Muscle layer of duodenum (tissue), 2 donors: ENCODE results near the gene RANGAP1.

Experiments
- H3K27ac ChIP-seq: one replicate; pipeline ENCODE4 v1.7.0; 2013; ENCODE audit warnings: mild to moderate bottlenecking, low read length
- H3K27me3 ChIP-seq: one replicate; pipeline ENCODE4 v1.7.0; 2013; ENCODE audit warnings: low read depth, mild to moderate bottlenecking, control low read depth, low read length
- H3K36me3 ChIP-seq, 2 donors: one replicate each; pipeline ENCODE4 v1.7.0; 2013; ENCODE audit warnings: low read length in 2 of 2, control low read depth in 1 of 2, mild to moderate bottlenecking in 1 of 2; ENCODE audit not compliant: insufficient read depth in 2 of 2, control insufficient read depth in 1 of 2
- H3K4me1 ChIP-seq, 2 donors: one replicate each; pipeline ENCODE4 v1.7.0; 2013; ENCODE audit warnings: low read length in 2 of 2, mild to moderate bottlenecking in 2 of 2, control low read depth in 1 of 2, moderate library complexity in 1 of 2; ENCODE audit not compliant: insufficient read depth in 2 of 2, control insufficient read depth in 1 of 2
- H3K4me3 ChIP-seq, 2 donors: one replicate each; pipeline ENCODE4 v1.7.0; 2013; ENCODE audit warnings: low read length in 2 of 2, low read depth in 1 of 2, mild to moderate bottlenecking in 1 of 2
- H3K9me3 ChIP-seq, 2 donors: one replicate each; pipeline ENCODE4 v1.7.0; 2013; ENCODE audit warnings: low read length in 2 of 2, control low read depth in 1 of 2, mild to moderate bottlenecking in 1 of 2; ENCODE audit not compliant: control insufficient read depth in 1 of 2
- donor health status: healthy.

The RANGAP1 gene

DNA sequence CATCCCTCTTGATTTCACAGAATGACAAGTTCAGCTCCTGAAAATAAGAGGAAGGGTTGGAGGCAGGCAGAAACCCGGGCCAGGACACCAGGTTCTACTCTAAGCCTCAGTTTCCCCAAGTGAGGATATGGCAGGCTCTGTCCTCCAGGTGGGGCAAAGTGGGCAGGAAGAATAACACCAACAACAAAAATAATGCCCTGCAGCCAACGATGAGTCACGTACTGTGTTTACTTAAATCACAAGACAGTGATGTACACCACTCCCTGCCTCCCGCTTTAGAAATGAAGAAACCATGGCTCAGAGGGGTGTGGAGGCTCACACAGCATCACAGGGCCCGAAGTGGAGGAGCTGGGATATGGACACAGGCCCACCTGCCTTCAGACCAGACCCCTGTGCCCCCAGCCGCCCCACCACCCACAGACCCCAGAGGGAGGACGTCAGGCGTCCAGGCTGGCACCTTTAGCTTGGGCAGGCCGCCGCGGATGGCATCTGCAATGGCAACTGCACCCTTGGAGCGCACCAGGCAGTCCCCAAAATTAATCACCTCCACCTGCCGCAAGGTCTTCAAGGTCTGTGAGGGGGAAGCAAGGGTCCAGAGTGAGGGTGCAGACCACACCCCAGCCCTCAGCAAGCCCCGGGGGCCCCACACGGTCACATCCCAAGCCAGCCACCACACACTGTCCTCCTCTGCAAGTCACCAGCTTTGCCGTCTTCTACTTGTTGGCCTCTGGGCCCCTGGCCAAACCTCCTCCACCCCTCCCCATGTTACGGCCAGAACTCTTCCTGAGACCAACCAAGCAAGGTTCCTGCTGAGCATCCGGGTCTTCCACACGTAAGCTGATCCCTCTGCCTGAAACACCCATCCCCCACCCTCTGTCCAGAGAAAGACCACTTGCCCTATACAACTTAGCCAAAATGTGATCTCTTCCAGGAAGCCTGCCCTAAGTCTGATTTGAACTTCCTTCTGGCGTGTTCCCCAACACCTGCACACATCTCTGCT lies 29.4 kb downstream of the RANGAP1 start:
- Histone ChIP-seq H3K36me3 (peaks cover 27 to 83% of the 10 kb centered on the region in 2 donors), H3K27me3 (no peaks in the 10 kb centered on the region), H3K4me1 (peaks cover 0 to 4% of the 10 kb centered on the region in 2 donors), H3K9me3 (no peaks in the 10 kb centered on the region), H3K4me3 (no peak overlapping the region), H3K27ac (no peak overlapping the region)

DNA sequence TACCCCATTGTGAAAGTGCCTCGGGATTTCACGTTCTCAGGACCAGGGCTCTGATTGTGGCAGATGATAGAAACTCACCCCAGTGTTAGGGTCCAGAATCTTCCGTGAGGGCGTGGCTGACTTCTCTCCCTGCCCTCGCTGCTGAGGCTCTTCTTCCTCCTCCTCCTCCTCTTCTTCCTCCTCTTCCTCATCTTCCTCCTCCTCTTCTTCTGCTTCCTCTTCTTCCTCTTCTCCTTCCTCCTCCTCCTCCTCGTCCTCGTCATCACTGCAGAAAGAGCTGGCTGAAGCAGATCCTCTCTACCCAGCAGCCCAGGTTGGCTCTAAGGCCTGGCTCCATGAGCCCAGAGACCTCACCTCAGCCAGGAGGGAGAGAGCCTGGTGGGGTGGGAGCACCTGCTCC lies 31.8 kb downstream of the RANGAP1 start:
- Histone ChIP-seq H3K4me1 (peaks cover 0 to 4% of the 10 kb centered on the region in 2 donors), H3K36me3 (peaks cover 34 to 83% of the 10 kb centered on the region in 2 donors), H3K27me3 (no peaks in the 10 kb centered on the region), H3K4me3 (no peak overlapping the region), H3K27ac (no peak overlapping the region), H3K9me3 (no peaks in the 10 kb centered on the region)

DNA sequence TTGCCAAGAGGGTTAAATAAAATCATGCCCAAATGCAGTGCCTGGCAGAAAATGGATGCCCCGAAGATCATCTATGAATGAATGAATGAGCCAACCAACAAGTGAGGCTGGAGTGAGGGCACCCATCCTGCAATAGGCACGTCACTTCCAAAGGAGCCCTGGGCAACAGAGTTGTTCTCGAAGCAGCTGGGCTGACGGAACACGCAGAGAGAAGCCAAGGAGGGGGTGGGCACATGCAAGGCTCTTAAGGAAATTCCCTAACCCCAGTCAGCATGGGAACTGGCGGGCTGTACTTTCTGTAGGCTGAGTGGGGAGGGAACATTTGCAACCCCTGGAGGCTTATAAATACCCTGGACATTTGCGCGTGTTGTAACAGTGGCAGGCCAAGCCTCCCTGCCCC lies 33.6 kb downstream of the RANGAP1 start:
- peaks cover 33 to 82% of the 10 kb centered on the region in 2 donors for H3K36me3 ChIP-seq
- no peak overlapping the region for H3K4me3 ChIP-seq
- H3K9me3 ChIP-seq = no peaks in the 10 kb centered on the region
- H3K27ac ChIP-seq = no peak overlapping the region
- H3K4me1 ChIP-seq = peaks cover 0 to 4% of the 10 kb centered on the region in 2 donors
- no peaks in the 10 kb centered on the region for H3K27me3 ChIP-seq

DNA sequence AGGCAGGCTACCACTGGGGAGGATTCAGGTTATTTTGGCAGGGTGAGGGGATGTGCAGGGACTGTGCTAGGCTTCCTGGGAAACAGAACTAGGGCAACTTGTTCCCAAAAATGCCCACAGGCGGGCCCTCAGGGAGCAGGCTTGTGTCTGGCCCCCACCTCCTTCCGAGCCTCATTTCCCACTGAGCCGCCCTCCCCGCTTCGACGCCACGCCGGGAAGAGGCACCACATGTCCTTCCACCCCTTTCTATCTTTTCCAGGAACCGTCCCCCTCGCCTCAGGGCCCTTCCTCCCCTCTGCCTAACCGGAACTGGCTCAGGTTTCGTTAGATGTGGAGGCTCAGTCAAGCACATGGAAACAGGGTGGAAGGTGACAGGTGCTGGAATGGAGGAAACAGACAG lies 35.9 kb downstream of the RANGAP1 start:
- Histone ChIP-seq H3K4me1 (no peaks in the 10 kb centered on the region), H3K36me3 (peaks cover 29 to 87% of the 10 kb centered on the region in 2 donors), H3K4me3 (no peak overlapping the region), H3K9me3 (no peaks in the 10 kb centered on the region), H3K27me3 (no peaks in the 10 kb centered on the region), H3K27ac (no peak overlapping the region)

DNA sequence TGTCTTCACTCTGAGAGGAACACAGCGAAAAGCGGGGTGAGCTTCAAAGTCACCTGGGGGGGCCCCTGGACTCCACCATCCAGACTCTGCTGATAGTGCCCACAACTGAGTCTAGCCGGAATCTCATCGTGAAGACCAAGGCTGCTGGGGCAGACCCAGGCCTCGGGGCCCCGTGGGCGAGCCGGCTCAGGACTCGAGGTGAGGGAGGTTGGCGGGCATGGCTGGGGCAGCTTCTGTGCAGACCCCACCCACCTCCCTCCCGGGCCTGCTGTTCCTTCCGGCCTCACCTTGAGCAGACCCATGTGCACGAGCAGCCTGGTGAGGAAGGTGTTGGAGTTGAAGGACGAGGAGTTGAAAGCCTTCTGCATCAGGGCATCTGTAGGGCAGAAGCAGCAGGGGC lies 36.5 kb downstream of the RANGAP1 start:
- H3K9me3 ChIP-seq = no peaks in the 10 kb centered on the region
- no peaks in the 10 kb centered on the region for H3K27me3 ChIP-seq
- H3K4me3 ChIP-seq = no peak overlapping the region
- peaks cover 29 to 83% of the 10 kb centered on the region in 2 donors for H3K36me3 ChIP-seq
- H3K4me1 ChIP-seq = no peaks in the 10 kb centered on the region
- no peak overlapping the region for H3K27ac ChIP-seq

DNA sequence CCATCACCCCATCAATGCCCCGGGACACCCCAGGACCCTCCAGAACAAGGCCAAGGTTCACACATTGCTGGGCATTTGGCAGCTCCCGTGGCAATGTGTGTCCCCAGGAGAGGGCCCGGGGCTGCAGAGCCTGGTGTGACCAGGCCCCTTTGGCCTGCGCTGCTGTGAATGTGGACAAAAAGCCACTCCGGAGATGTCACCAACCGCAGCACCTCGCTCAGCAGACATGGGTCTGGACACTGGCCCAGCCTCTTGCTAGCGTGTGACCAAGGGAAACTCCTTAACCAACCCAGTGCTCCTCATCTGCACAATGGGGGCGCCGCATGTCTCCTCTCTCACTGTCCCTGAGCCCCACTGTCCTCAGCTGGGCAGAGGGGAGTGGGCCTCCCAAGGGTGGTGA lies 37.2 kb downstream of the RANGAP1 start:
- Histone ChIP-seq H3K36me3 (peaks cover 29 to 77% of the 10 kb centered on the region in 2 donors), H3K4me1 (no peaks in the 10 kb centered on the region), H3K9me3 (no peaks in the 10 kb centered on the region), H3K27me3 (no peaks in the 10 kb centered on the region), H3K4me3 (no peak overlapping the region), H3K27ac (no peak overlapping the region)

DNA sequence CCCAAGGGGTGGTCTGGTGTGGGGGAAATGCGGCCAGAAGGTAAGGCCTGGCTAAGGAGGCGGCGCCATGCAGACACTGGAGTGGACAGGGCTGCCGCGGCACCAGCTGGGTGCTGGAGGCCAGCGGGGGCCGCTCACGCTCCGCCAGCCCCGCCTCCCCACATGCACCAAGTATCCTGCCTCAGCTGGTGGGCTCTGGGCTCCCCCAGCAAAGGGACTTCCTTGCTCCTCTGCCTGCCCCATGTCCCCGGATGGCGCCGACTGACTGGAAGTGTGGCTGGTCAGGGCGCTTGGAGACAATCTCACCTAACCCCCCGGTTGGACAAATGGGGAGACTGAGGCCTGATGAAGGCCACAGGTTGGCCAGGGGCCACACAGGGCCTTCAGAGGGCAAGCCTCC lies 37.7 kb downstream of the RANGAP1 start:
- Histone ChIP-seq H3K4me3 (no peak overlapping the region), H3K27ac (no peak overlapping the region), H3K36me3 (peaks cover 29 to 73% of the 10 kb centered on the region in 2 donors), H3K27me3 (no peaks in the 10 kb centered on the region), H3K9me3 (no peaks in the 10 kb centered on the region), H3K4me1 (no peaks in the 10 kb centered on the region)

DNA sequence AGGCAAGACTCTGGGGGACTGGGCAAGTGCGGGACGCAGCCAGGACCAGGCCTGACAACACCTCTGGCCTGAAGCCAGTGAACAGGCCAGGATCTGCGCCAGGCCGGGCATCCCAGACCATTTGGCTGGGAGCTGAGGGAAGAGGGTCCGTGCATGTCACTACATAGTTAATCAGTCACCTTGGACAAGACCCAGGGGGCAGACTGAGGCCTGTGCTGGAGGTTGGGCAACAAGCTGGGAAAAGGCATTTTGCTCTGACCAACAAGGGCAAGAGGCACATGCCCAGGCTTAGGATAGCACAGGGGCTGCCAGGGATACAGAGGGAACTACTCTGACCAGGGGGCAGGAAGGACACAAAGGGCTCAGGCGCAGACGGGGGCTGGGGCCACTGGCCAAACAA lies 38.3 kb downstream of the RANGAP1 start:
- Histone ChIP-seq H3K9me3 (no peaks in the 10 kb centered on the region), H3K27me3 (no peaks in the 10 kb centered on the region), H3K27ac (no peak overlapping the region), H3K4me1 (no peaks in the 10 kb centered on the region), H3K4me3 (no peak overlapping the region), H3K36me3 (peaks cover 29 to 67% of the 10 kb centered on the region in 2 donors)

DNA sequence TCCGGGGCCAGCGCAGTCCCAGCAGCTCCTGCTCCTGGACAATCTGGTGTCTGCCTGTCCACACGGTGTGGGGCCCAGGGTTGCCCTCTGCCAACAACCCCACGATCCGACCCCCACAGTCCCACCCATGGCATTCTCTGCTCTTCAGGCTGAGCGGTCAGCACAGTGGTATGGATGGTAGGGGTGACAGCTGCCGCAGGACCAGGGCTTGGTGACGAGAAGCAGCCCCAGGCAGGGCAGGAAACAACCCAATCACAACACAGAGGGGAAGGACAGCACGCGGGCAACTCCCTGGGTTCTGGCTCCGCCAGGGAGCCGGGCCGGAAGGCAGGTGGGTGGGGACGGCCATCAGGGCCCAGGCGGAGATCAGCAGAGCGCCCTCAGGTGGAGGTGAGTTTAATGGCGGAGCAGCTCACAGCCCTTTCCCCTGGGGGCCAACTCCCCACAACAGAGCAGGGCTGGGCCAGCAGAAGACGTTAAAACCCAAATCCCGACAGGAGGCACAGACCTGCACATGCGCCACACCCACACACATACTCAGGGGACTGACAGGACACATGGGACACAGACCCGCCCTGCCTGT lies 40.0 kb downstream of the RANGAP1 start:
- Histone ChIP-seq H3K9me3 (no peaks in the 10 kb centered on the region), H3K27ac (no peak overlapping the region), H3K27me3 (no peaks in the 10 kb centered on the region), H3K36me3 (peaks cover 23 to 51% of the 10 kb centered on the region in 2 donors), H3K4me3 (no peak overlapping the region), H3K4me1 (no peaks in the 10 kb centered on the region)

DNA sequence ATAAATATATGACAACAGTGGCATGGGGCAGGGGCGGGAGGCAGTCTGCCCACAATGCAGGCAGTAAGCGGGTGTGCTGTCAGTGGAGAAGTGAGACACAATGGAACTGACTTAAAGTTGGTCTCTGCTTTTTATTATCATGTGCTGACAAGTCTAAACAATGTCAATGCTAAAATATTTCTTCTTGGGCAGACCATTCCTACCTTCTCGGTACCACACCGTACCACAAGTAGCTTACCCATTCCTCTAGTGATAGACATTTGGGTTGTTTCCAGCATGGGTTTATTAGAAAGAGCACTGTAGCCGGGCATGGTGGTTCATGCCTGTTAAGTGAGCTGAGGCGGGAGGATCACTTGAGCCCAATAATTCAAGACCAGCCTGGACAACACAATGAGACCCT lies 42.6 kb downstream of the RANGAP1 start:
- peaks cover 0 to 4% of the 10 kb centered on the region in 2 donors for H3K4me1 ChIP-seq
- H3K4me3 ChIP-seq = no peak overlapping the region
- H3K36me3 ChIP-seq = peaks cover 7 to 25% of the 10 kb centered on the region in 2 donors
- no peak overlapping the region for H3K27ac ChIP-seq
- no peaks in the 10 kb centered on the region for H3K27me3 ChIP-seq
- H3K9me3 ChIP-seq = no peaks in the 10 kb centered on the region

DNA sequence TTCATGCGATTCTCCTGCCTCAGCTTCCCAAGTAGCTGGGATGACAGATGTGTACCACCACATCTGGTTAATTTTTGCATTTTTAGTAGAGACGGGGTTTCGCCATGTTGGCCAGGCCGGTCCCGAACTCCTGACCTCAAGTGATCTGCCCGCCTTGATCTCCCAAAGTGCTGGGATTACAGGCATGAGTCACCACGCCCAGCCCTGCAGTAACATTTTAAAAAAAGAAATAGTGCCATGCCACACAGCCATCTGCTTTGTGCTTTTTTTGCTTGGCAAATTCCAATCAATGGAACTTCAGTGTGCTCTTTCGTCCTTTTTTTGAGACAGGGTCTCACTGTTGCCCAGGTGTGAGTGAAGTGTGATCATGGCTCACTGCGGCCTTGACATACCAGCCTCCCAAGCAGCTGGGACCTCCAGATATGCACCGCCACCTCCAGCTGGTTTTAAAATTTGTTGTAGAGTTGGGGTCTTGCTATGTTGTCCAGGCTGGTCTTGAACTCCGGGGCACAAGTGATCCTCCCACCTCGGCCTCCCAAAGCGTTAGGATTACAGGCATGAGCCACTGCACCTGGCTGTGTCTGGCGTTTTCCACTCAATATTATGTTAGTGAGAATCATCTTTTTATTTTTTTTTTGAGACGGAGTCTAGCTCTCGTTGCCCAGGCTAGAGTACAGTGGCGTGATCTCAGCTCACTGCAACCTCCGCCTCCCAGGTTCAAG lies 43.4 kb downstream of the RANGAP1 start:
- Histone ChIP-seq H3K36me3 (peaks cover 5 to 18% of the 10 kb centered on the region in 2 donors), H3K27ac (no peak overlapping the region), H3K4me1 (peaks cover 0 to 9% of the 10 kb centered on the region in 2 donors), H3K4me3 (no peak overlapping the region), H3K27me3 (no peaks in the 10 kb centered on the region), H3K9me3 (no peaks in the 10 kb centered on the region)
